ENCODE data around the gene SMPD2.
A peak's percentile ranks its signal among the peaks of the same experiment; 100 is the strongest.

The SMPD2 gene

GRCh38 chr6:109478222-109478805 is 37.8 kb downstream of the SMPD2 start:
- CTCF ChIA-PET, result interaction anchor here (0.6 to 1.0 kb wide), 4 partner anchors 18 to 387 kb away, joined by 3 to 6 read pairs (median 5); no protein-coding TSS in a partner anchor
- H3K36me3 ChIP-seq (ENCODE audit: control insufficient read depth in 2 of 2, insufficient read depth in 1 of 2, low read length in 2 of 2), result peaks cover 23 to 79% of the 10 kb centered on the region in 2 experiments; a peak in 2 of 3 replicates
- no peak overlapping the region for H3K27ac ChIP-seq (ENCODE audit: extremely low read depth, low read depth, low read length)

GRCh38 chr6:109478841-109479624 is 38.5 kb downstream of the SMPD2 start:
- ChIA-PET POLR2A (interaction anchor here (0.7 to 2.3 kb wide), 6 partner anchors 10 to 579 kb away, joined by 3 to 4 read pairs (median 4); partner anchors contain the start of genes PPIL6 and SMPD2), CTCF (interaction anchor here (1.0 kb wide), 2 partner anchors 19 to 291 kb away, joined by 6 read pairs; no protein-coding TSS in a partner anchor)
- Histone ChIP-seq H3K36me3 (ENCODE audit: control insufficient read depth in 2 of 2, insufficient read depth in 1 of 2, low read length in 2 of 2) (peaks cover 16 to 72% of the 10 kb centered on the region in 2 experiments; a peak in 2 of 3 replicates), H3K4me3 (ENCODE audit: low read depth, low read length) (no peak overlapping the region), H3K9me3 (ENCODE audit: control insufficient read depth, insufficient read depth, low read depth, low read length) (no peaks in the 10 kb centered on the region), H3K27ac (ENCODE audit: extremely low read depth, low read depth, low read length) (no peak overlapping the region), H3K4me1 (ENCODE audit: control insufficient read depth, insufficient read depth, low read length) (0 out of 2 replicates have a peak, but pooled peaks cover 3% of the 10 kb centered on the region)
- TF ChIP-seq ZNF148 (tag by site-specific recombination; IDR thresholded peaks at IDR 0.05; ENCODE audit: borderline replicate concordance) (no peak), ZBTB20 (tag by site-specific recombination; IDR thresholded peaks at IDR 0.05) (peak; percentile 40; the same call in 1 of the 2 replicates), ZNF692 (tag by site-specific recombination; IDR thresholded peaks at IDR 0.05) (no peak)

More at GRCh38 chr6:109478222-109478805, 37.8 kb downstream of the SMPD2 start:
- POLR2A ChIA-PET, result interaction anchor here (0.8 to 2.3 kb wide), 5 partner anchors 9 to 580 kb away, joined by 3 to 4 read pairs (median 3); partner anchors contain the start of genes PPIL6 and SMPD2
- Histone ChIP-seq H3K9me3 (ENCODE audit: control insufficient read depth, insufficient read depth, low read depth, low read length) (no peaks in the 10 kb centered on the region), H3K4me1 (ENCODE audit: control insufficient read depth, insufficient read depth, low read length) (0 out of 2 replicates have a peak, but pooled peaks cover 3% of the 10 kb centered on the region), H3K4me3 (ENCODE audit: low read depth, low read length) (no peak overlapping the region)
- TF ChIP-seq ZNF362 (tag by site-specific recombination; IDR thresholded peaks at IDR 0.05) (peak; percentile 54; the same call in 1 of the 2 replicates), CTCF (tag by site-specific recombination; IDR thresholded peaks at IDR 0.05) (no peak)

GRCh38 chr6:109480993-109481480 is 40.5 kb downstream of the SMPD2 start:
- H3K27ac ChIP-seq (ENCODE audit: extremely low read depth, low read depth, low read length), result no peak overlapping the region
- no peak for TF ChIP-seq EGR2 (tag by site-specific recombination; IDR thresholded peaks at IDR 0.05; ENCODE audit: low read depth)
- TF ChIP-seq KLF1 (tag by site-specific recombination; IDR thresholded peaks at IDR 0.05), result no peak
- ChIA-PET POLR2A (interaction anchor here (0.8 to 2.3 kb wide), 4 partner anchors 12 to 32 kb away, joined by 3 to 4 read pairs (median 3); no protein-coding TSS in a partner anchor), CTCF (interaction anchor here (0.6 to 0.9 kb wide), 4 partner anchors 31 to 110 kb away, joined by 3 to 6 read pairs (median 3); no protein-coding TSS in a partner anchor)
- H3K4me1 ChIP-seq (ENCODE audit: control insufficient read depth, insufficient read depth, low read length), result 0 out of 2 replicates have a peak, but pooled peaks cover 3% of the 10 kb centered on the region
- no peaks in the 10 kb centered on the region for H3K9me3 ChIP-seq (ENCODE audit: control insufficient read depth, insufficient read depth, low read depth, low read length)
- H3K4me3 ChIP-seq (ENCODE audit: low read depth, low read length), result no peak overlapping the region
- H3K36me3 ChIP-seq (ENCODE audit: control insufficient read depth in 2 of 2, insufficient read depth in 1 of 2, low read length in 2 of 2), result peaks cover 0 to 52% of the 10 kb centered on the region in 2 experiments; a peak in 2 of 3 replicates

All from HEK293 (cell line).